Right lobe of liver (tissue), 4 donors: ENCODE results near the gene ACSS1.

ENCODE experiments used
- CTCF ChIP-seq, 4 donors: fragments of 200-600 bp in 3 of 4; fragments of 450-650 bp in 1 of 4; IDR thresholded peaks; one replicate each; pipeline versions ENCODE4 v1.5.1 to v1.8.0; 2016 to 2022; ENCODE audit warnings: antibody characterized with exemption in 4 of 4, mild to moderate bottlenecking in 2 of 4
- POLR2A ChIP-seq: fragments of 450-650 bp; IDR thresholded peaks from one replicate; pipeline ENCODE4 v1.6.1; 2017; ENCODE audit warnings: antibody characterized with exemption, mild to moderate bottlenecking
- donor health status: DM: no; HTN: no; CAD: no.
- donor health status: DM: no; HTN: no; CAD: no.
- donor health status: DM: no; HTN: yes; CAD: no.

DNA sequence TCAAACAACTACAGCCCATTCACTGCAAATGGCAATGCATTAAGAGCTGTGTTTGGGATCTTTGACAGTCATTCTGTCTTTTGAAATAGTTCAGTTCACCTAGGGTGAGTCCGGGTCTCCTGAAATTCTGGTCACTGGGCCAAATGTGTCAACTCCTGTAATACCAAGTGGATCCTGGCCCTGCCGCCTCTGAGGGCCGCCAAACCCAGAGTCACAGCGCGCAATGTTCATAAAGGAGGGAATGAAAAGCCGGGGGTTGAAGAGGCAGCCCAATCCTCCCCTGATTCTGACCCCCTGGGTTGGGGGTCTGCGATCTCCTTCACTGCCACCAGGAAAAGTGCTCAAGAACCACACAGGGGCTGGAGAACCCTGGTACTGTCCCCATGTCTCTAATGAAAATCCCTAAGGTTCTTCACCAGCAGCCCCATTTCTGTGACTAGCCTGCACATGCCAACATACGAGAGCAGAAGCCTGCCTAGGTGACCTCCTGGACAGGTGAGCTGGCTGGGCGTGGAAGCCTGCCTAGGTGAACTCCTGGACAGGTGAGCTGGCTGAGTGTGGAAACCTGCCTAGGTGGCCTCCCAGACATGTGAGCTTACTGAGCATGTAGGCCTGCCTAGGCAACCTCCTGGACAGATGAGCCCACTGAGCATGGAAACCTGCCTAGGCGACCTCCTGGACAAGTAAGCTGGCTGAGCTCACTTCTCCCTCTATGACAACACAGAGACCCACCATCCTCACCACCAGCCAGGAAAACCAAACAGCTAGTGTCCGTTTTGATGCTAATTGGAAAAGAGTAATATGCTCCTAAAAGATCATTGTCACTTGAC is 49.3 kb downstream of the ACSS1 start:
- TF ChIP-seq CTCF (IDR thresholded peaks at IDR 0.05) (no peak), POLR2A (no peak)
